ENCODE results near the gene NUP50.

NUP50 gene

DNA sequence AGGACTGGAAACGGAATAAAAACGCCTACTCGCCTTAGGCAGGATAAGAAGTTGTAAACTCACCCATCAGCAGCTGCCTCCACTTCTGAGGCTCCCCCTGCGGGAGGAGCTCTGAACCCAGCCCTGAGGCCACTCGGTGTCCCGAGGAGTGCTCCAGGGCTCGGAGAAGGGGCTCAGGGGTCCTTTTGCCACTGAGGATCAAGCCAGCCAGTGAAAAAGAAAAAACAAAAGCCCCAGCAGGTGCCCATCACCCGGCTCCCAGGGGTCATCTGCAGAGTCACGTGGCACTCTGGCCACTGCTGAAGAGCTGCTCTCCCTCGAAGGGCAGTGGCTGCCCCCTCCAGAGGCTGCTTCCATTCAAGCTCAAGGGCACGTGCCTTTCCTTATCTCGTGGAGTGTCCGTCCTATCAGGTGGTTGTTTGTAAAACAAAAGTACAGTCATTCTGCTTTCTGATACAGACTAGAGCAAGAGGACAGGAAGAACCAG lies 29.0 kb downstream of the NUP50 start:
- no peak for DNase-seq (ENCODE audit: low read depth in 3 of 3, low spot score in 1 of 3)

DNA sequence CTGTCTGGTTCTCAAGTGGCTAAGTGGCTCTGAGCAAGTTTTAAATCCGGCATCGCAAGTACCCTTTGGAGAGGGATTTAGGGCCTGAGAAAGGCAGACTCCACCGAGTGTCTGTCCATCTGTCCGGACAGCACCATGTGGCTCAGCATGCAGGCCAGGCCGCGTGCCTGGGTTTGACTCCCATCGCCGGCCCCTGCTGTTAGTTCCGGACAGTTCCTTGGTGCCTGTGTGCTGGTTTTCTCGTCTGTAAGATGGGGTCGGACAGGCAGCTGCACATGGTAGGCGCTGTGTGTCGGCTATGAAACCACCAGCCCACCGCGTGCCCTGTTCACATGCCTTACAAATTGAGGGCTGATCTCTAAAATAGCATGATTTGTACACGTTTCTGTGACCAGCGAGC lies 31.0 kb downstream of the NUP50 start:
- no peak for DNase-seq (ENCODE audit: low read depth in 3 of 3, low spot score in 1 of 3)

DNA sequence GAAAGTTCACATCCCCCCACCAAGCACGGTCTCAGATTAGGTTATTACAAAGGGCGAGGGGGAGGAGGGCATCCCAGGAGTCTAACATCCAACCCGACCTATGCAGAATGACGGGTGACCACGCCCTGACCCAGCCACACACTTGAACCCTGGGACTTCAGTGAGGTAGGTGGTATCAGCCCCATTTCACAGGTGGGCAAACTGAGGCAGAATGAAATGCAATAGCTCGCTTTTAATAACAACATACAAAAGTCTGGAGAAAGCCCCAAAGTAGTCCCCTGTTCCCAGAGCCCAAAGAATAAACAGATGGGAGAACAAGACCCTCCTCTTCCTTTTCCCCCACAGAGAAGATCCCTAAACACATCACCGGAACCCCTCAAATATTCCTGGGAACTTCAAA lies 31.9 kb downstream of the NUP50 start:
- no peak for DNase-seq (ENCODE audit: low read depth in 3 of 3, low spot score in 1 of 3)

DNA sequence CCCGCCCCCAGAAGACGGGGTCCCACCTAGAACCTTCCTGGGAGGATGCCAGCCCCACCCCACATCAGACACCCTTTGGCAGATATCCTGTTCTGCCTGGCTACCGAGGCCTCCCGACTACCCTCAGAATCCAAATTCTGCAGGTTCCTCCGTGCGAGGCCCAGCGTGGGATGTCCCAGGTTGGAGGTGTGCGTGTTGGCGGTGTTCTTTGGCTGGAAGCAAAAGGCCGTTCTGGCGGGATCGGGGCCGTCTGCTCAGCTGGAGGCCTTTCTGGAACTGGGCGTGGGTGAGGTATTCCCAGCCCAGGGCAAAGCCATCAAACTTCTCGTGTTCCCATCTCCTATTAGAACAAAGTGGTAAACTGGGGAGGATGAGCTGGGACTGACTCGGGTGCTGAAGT lies 32.6 kb downstream of the NUP50 start:
- DNase-seq (ENCODE audit: low read depth in 3 of 3, low spot score in 1 of 3): no peak

DNA sequence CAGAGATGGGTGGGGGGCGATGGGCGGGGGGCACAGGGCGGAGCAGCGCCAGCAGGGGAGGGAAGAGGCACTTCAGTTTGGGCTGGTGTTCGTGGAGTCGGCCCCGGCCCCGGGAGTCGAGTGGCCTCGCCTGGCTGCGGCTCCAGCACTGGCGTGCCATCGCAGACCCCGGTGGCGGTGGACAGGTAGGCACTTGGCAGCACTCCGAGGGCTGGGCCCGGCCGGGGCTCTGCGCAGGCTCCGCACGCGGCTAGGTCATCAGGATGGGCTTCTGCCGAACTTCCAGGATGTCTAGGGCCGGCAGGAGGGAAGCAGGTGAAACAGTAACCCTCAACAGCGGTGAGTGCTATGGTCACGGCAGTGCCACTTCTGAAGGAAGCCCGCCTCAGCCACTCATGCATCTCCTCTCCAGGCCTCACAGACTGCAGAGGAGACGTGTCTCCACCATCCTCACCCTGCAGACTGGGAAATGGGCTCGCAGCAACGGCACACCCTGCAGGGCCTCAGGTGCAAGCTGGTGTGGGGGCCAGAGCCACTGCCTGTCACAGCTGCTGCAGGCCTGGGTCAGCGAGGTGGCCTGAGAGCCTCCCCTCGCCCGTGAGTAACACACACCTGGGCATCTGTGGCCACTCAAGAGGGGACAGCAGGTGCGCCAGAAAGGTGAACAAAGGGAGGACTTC lies 33.3 kb downstream of the NUP50 start:
- no peak for DNase-seq (ENCODE audit: low read depth in 3 of 3, low spot score in 1 of 3)

DNA sequence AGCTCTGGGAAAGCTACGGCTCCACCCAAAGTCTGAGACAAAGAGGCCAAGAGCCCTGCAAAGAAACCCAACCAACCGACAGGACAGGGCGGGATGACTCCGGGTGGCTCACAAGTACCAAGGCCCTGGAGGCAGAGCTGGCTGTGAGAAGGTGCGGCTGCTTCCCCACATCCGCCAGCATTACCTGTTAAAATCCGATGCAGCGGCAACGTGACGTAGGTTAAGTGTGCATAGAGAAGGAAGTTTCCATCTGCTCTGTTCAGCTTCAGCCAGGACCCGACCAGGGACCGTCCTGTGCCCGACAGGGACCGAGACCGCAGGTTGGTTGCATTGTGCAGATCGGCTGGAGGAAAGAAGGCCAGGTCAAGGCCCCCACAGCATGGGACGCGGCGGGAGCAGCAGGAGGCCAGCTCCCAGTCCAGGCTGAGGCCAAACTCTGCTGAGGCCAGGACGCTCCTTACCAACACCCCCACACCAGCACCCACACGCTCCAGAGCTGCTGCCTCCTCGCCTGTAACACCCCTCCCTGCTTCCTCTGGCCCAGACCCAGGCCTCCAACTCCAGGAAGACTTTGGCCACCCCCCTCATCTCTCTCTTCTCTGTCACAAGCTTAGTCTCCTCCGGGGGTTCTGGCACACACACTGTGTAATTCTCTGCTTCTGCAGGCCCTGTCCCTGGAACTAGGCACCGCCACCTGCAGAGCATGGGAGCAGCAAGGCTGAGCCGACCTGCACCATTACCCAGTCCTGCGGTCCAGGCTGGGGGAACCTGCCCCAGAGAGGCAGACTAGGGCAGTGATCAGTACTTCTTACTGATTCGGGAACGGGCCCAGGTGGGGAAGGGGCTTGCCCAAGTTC lies 34.1 kb downstream of the NUP50 start:
- DNase-seq (ENCODE audit: low read depth in 3 of 3, low spot score in 1 of 3): no peak

DNA sequence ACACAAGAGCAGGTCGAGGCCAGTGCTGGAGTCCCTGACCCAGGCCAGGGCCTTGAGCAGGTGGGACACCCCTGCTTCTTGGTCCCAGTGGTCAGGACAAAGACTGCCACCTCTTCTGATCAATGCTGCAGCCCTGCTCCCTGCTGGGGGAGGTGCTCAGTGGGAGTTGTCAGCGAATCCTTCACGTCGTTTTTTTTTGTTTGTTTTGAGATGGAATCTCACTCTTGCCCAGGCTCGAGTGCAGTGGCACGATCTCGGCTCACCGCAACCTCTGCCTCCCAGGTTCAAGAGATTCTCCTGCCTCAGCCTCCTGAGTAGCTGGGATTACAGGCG lies 34.7 kb downstream of the NUP50 start:
- DNase-seq (ENCODE audit: low read depth in 3 of 3, low spot score in 1 of 3): no peak

DNA sequence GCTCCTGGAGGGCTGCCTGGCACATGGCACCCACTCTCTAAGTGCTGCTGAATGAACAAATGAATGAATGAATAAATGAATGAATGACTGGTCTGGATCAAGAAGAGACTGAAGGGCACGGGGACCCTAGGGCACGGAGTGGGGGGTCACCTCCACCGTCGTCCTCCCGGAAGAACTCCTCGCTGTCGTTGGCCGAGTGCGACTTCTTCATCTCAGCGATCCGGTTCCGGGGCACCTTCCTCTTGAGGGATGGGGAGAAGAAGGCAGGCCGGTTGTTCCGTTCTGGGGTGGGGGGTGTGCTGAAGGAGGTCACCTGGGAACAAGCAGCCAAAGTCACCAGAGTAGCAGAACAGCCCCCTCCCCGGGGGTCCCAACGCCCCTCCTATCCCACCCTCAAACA lies 36.0 kb downstream of the NUP50 start:
- no peak for DNase-seq (ENCODE audit: low read depth in 3 of 3, low spot score in 1 of 3)

DNA sequence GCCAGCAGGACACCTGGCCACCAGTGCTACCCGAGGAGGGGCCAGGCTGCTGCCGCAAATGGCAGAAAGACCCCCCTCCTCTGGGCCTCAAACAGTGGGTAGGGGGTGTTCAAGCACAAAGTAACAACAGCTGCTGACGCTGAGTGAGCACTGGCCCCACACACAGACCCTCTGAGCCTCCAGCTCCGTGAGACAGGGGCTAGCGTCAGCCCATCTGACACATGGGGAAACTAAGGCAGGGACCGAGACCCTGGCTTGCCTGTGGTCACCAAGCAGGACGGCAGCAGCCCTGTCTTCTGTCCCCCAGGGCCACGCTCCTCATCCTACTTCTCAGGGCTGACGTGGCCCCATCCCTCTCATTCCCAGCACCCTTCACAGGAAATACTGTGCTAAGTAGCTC lies 36.5 kb downstream of the NUP50 start:
- no peak for DNase-seq (ENCODE audit: low read depth in 3 of 3, low spot score in 1 of 3)

DNA sequence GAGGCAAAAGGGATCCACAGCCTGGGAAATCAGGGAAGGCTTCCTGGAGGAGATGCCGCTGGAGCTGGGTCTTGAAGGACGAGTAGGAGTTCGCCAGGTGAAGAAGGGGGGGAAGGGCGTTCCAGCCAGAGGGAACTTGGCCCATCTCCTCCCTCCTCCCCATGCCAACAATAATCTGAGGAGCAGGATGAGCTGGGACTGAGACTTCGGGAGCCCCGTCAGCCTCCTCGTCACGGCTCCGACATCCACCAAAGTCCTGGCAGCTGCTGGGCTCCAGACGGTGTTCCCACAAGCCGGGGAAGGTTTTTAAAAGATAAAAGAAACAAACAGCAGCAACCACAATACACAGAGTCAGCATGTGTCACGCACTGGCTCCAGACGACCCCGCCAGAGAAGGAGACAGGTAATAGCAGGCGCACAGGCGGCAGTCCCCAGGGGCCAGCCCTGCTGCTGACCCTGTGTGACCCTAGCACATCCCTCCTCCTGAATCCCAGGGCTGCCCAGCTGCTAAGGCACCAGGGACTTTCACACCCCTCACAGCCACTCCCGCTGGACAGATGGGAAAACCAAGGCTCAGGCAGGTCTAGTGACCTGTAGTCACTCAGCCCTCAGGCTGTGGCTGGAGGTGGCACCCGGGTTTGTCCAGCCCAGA lies 37.3 kb downstream of the NUP50 start:
- no peak for DNase-seq (ENCODE audit: low read depth in 3 of 3, low spot score in 1 of 3)

DNA sequence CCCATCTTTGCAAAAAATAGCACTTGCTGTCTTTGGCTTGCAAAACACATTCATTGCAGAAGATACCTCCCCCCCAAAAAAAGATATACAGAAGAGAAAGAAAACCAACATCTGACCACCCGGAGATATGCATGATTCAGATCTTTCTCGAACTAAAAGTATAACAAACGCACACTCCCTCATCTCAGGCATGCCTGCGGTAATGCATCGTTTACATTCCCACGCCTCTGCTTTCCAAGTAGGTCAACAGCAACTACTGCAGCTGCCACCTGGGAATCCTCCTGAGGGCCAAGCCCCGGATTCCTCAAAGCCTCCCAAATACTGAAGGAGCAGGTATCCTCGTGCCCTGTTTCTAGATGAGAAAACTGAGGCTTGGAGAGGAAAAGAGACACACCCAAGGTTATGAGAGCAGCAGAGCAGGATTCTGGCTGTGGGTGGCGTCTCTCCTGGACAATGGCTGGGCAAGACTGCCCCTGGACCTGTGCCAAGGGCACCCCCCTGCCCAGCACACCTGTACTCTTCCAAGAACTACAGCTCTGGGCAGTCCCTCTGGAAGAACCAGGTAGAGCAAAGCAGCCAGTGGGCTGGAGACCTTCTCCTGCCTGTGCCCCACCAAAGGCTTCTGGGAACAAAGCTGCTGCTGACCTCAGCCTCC lies 38.1 kb downstream of the NUP50 start:
- DNase-seq (ENCODE audit: low read depth in 3 of 3, low spot score in 1 of 3): no peak

DNA sequence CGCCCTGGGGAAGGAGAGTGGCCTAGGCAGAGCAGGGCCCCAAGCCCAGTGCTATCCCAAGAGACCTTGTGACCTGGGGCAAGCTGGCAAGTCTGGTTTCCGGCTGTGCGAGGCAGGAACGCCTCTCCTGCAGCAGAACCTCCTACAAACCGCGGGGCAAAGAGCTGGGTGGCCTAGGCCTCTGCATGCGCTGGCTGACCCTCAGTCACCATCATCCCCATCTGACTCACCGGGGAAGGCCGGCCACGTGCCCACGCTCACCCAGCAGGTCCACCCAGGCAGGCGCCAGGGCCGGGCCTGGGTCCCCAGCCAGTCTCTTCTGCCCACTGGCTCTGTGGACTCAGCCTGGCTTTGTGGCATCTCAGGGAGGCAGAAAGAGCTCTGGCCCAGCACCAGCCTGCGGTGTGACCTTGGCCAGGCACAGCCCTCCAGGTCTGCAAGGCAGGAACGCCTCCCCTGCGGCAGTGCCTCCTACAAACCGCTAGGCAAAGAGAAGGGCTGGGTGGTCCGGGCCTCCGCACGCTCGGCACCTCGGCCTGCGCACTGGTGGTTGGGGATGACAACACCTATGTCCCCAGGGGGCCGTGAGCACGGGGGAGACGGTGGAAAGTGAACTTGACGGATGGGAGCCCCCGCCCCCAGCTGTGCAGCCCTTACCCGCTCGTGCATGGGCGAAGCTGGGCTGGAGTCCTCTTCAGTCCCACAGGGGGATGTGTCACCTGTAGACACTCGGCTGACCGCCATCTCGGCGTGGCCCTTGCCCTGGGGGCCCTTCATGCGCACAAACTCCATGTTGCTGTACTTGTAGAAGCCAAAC lies 38.8 kb downstream of the NUP50 start:
- no peak for DNase-seq (ENCODE audit: low read depth in 3 of 3, low spot score in 1 of 3)

DNA sequence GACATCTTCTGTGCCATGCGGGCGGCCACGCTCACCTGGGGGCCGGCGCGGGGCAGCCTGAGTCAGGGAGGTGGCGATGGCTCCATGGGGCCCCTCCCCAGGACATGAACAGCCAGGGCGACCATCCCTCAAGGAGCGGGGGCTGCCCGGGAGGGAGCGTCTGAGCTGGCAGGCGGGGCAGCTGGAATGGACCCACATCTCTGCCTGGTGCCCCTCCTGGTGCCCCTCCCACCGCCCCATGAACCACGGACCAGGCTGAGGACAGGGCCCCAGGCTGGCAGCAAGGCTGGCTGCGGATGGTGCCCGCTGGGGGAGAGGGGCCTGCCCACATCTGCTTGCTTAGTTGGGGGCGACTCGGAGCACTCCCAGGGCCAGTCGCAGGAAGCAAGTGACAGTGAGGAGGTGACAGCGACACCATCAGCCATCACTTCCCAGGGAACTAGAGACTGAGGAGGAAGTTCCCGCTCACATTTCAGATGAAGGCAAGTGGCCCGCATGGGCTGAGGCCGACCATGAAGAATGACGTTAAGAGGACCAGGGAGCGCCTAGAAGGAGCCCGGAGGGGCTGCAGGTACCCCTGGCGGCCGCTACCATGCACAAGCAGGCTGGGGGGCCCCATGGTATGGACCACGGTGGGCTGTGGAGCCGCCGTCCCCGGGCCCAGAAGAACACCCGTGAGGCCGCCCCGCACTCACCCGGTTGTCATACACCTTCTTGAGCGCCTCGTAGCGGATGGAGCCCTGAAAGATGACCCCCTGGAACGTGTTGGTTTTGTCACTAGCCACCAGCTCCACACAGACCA lies 39.6 kb downstream of the NUP50 start:
- DNase-seq (ENCODE audit: low read depth in 3 of 3, low spot score in 1 of 3): no peak

DNA sequence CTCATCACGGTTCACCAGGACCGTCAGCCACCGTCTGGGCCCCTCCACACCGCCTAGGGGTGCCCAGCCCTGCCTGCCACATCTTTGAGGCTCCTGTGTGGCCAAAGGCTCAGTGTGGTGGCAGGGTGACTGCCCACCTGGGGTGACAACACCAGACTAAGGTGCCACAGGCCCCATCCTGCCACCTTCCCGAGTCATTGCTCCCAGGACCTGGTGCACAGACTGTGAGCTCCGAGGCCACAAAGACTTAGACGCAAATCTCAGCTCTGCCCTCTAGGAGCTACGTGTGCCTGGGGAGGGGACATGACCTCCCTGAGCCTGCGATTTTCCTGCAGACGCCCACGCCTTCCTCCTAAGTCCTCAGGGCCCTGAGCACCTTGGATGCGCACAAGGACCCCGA lies 40.5 kb downstream of the NUP50 start:
- no peak for DNase-seq (ENCODE audit: low read depth in 3 of 3, low spot score in 1 of 3)

DNA sequence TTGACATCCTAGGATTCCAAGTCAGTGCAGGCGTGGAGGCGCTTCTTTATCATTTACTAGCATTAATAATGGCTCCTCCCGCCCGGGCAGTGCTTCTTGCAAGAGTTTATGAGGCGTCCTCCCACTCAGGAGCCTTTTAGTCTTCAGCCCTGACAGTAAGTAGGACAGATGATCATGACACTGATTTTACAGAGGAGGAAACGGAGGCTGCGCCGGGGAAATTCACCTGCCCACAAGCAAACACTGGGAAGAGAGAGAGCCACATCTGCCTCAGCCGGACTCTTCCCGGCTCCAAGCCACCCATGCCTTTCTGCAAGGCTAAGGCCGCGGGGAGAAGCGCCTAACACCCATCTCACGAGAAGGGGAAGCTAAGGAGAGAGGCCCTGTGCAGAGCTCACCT lies 41.1 kb downstream of the NUP50 start:
- no peak for DNase-seq (ENCODE audit: low read depth in 3 of 3, low spot score in 1 of 3)

DNA sequence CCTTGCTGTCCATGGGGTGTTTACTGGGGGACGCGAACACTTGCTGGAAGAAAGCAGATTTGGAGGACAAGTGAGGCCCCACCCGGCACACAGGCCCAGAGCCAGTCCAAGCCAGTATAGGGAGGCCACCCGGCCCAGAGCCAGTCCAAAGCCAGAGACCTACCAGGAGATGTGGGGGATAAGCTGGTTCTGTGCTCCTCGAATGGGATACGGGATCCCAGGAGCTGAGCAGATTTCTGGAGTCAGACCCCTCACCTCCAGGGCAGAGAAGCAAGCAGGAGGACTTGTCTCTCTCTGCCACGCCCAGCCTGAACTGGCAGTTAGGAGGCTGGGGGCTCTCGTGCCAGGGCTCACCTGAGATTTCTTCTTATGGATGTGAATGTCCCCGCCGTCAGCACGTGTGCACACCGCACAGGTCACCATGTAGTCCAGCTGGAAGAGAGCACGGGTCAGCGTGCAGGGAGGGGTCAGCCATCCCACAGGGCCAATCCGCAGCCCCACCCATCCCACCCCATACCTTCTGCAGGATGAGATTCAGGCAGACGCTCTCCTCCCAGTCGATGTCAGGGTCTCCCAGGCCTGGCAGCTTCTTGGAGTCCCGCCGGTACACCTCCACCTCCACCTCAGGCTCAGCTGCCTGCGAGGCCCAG lies 41.7 kb downstream of the NUP50 start:
- no peak for DNase-seq (ENCODE audit: low read depth in 3 of 3, low spot score in 1 of 3)

DNA sequence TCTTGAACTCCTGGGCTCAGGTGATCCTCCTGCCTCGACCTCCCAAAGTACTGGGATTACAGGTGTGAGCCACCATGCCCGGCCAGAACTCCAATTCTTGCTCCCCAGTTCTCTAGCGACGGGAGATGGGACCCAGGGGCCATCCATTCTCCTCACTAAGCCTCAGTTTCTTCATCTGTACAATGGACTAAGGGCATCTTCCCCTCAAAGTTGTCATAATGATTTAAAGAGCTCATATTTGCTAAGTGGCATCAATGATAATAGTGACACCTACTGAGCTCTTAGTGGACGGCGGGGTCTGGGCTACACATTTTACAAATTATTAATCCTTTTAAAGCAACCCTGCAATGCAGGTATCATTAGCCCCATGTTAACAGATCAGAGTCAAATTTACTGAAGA lies 42.5 kb downstream of the NUP50 start:
- no peak for DNase-seq (ENCODE audit: low read depth in 3 of 3, low spot score in 1 of 3)

DNA sequence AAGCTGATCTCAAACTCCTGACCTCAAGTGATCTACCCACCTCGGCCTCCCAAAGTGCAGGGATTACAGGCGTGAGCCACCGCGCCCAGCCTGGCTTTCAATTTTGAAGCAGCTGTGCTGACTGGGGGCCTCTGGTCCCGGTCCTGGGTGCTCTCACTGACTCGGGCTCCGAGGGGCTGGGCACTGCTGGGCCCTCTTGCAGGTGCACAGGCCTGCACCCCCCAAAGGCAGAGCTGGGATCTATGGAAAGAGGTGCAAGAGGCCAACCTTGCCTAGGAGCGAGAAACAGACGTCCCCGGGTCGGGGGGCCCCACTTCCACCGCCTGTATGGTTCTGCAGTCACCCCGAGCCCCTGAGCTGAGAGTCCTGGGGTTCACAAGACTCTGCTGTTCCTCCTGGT lies 43.8 kb downstream of the NUP50 start:
- no peak for DNase-seq (ENCODE audit: low read depth in 3 of 3, low spot score in 1 of 3)

DNA sequence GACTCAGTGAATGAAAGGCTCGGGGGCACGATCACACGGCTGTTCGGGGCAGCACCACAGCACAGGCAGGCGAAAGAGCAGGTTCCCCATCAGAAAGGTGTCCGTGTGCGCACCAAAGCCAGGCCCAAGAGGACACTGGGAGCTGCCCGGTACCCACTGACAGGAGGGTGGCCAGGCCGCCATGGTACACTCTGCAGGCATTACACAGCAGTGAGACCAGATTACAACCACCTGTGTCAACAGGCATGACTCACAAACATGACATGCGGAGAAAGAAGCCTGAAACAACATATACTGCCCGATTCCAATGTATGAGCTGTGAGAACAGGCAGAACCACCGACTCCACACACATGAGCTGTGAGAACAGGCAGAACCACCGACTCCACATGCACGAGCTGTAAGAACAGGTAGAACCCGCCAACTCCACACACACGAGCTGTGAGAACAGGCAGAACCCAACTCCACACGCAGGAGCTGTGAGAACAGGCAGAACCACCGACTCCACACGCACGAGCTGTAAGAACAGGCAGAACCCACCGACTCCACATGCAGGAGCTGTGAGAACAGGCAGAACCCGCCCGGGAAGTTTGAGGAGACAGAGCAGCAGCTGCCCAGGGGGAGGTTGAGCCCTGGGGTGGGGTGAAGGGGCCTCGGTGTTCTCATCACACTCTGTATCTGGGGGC lies 44.4 kb downstream of the NUP50 start:
- no peak for DNase-seq (ENCODE audit: low read depth in 3 of 3, low spot score in 1 of 3)

Measured in stimulated activated CD4-positive, alpha-beta T cell treated with anti-CD3 and anti-CD28 coated beads, TNF-alpha, amount 100 ng/mL, for 1 hour (primary cell).